Limb (tissue), 2 donors: ENCODE measurements around the gene NPTN.

ENCODE experiments used
- DNase-seq, 2 donors: peaks; one replicate each; pipeline ENCODE4 v3.0.0-alpha.2; 2016; ENCODE audit errors: extremely low spot score in 2 of 2

NPTN gene

DNA sequence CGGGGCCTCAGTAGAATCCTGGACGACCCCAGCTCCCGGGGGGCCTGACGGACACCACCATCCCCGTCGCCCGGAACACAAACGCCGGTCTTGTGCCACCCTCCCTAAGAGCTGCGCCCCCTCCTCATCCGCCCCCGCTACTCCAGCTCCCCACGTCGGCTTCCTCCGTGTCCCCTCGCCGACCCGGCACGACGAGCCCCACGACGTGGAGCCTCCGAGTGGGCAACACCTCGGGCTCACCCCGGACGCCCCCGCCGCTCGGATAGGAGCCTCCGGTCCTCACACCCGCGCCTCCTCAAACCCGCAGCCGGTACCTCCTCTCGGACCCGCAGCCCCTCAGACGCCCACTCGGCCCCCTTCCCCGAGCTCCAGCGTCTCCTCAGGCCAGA lies 525 bp downstream of the NPTN start:
- DNase-seq: no peak

- peak; percentile 37 to 41 for DNase-seq
These were observed 1.1 kb downstream of the NPTN start for GRCh38 chr15:73631915-73632669.

DNA sequence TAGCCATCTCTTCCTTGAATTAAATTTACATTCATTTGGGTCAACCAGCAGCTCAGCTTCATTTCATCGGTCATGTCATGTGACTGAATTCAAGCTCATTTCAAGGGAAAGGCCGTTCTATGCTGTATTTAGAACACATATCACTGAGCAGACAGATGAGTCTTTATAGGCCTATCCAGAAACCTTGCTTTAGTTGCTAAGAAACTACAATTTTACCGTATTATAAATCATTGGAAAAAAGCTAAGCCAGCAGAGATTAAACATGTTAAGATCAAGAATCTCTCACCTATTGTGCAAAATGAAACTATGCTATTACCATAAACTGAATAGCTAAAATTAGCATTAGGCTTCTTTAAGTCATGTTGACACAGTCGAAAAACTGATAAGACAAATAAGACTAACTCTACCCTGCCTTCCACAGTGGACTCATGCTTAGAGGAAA lies 2.2 kb downstream of the NPTN start:
- no peak for DNase-seq

DNA sequence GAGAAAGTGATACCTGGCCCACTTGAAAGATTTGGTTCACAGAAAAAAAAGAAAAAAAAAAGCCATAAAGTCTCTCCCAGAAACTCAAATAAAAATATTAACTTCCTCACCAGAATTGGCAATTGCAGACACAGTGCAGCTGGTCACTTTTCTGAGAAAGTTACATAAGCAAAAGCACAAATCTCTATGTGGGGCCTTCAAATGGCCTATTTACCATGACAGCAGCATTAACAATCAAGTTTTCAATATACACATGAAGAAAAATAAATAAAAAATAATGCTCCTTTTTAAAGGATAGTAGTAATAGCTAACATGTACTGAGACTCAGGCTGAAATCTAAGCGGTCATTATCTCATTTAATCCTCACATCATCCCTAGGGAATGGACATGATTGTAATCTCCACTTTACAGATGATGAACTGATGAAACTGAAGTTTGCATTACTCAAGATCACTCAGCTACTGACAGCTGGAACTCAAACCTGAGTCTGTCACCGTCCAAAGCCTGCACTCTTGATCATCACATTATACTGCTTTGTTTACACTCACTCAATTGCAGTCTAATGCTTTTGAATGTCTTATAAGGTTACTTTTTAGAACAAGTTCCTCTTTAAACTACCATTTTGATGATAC lies 3.3 kb downstream of the NPTN start:
- DNase-seq: no peak

DNA sequence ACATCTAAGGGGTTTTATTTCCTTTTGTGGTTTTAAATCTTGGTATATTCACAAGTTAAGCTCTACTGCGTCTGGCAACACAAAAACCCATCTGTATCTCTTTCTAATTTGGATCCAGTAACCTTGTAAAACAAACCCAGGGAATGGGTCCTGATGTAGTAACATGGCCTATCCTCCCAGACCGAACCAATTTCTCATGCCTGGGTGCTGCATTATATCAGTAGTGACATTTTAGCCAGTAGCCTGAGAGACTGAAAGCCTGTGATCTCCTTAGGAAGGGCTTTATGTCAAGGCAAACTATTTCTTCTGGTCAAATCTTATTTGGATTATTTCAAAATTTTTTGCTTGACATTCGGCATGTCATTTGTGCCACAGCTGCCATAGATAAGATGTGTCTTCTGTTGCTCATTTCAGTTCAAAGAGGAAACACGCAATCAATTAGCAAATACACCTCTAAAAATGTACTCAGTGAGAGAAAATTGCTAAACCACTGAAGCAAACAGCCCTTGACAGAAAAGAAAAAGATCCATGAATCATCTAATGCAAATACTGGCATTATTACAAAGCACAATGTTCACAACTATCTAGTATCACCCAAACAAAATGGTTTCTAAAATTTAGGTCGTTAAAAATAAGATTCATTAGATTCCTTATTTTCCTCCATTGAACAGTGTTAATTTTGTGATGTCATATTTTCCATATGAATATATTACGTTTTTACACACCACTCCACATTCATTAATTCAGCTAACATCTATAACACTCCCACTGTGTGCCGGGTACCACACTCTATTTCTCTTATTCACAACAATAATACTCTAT lies 4.0 kb downstream of the NPTN start:
- DNase-seq: no peak

GRCh38 chr15:73628102-73628501 lies 5.1 kb downstream of the NPTN start:
- no peak for DNase-seq

GRCh38 chr15:73626072-73626471 lies 7.1 kb downstream of the NPTN start:
- DNase-seq: no peak

GRCh38 chr15:73624530-73624929 lies 8.7 kb downstream of the NPTN start:
- no peak for DNase-seq

GRCh38 chr15:73621286-73621826 lies 11.8 kb downstream of the NPTN start:
- no peak for DNase-seq

DNA sequence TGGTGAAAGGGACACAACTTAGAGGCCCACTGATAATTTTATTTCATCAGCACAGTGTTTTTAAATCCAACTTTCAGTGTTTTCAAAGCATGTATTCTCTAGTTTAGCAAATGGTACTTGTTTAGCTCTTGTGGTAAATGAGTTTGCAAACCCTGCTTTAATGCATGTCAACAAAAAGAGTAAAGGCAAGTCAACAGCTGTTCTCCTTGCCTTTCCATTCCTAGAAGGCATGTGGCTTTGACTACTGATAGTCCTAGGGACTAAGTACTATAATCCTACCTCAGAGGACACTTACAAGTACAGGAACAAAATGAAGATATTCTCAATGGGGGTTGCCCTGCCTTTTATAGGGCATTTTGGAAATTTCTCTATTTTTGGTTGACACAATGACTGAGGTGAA lies 13.1 kb downstream of the NPTN start:
- no peak for DNase-seq

DNA sequence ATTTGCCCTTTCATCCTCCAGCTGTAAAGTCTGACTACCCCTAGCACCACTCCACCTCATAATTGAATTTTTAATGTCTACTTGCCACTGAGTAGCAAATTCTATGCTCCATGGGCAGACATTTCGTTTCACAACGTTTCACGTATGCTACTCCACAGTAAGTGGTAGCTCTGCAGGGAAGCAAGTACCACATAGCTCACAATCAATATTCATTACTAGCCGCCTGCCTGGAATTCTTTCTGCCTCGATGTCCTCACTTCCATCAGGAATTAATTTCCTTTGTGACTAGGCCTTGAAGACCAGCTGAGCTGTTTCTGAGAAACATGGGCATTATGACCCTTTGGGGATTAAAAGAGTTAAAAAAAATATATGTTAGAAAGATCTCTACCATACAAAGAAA lies 15.3 kb downstream of the NPTN start:
- DNase-seq: no peak

DNA sequence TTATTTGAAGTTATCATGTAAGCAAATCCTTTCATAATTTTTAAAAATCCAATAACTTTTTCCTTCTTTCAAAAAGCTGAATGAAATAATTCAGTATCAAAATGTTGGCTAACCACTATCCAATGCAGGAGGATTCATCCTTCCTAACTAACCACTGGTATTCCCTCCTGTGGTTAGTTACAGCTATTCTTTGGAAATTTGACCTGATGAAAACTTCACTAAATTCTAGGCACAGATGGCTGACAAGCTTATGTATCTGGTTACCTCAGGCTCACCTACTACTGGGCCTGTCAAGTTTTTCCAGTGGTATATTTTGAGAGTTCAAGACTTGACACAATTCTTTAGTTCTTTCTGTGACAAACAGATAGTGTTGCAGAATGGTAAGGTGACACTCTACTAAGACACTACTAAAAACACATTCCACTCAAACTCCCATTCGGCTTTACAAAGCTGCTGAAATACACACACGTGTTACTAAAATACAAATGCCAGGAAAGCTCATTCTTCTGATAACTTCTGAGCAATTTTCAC lies 15.8 kb downstream of the NPTN start:
- no peak for DNase-seq

GRCh38 chr15:73608941-73609340 lies 24.2 kb downstream of the NPTN start:
- DNase-seq: no peak

GRCh38 chr15:73608475-73608874 lies 24.7 kb downstream of the NPTN start:
- no peak for DNase-seq

GRCh38 chr15:73607843-73608242 lies 25.3 kb downstream of the NPTN start:
- DNase-seq: no peak

GRCh38 chr15:73607405-73607804 lies 25.8 kb downstream of the NPTN start:
- no peak for DNase-seq

DNA sequence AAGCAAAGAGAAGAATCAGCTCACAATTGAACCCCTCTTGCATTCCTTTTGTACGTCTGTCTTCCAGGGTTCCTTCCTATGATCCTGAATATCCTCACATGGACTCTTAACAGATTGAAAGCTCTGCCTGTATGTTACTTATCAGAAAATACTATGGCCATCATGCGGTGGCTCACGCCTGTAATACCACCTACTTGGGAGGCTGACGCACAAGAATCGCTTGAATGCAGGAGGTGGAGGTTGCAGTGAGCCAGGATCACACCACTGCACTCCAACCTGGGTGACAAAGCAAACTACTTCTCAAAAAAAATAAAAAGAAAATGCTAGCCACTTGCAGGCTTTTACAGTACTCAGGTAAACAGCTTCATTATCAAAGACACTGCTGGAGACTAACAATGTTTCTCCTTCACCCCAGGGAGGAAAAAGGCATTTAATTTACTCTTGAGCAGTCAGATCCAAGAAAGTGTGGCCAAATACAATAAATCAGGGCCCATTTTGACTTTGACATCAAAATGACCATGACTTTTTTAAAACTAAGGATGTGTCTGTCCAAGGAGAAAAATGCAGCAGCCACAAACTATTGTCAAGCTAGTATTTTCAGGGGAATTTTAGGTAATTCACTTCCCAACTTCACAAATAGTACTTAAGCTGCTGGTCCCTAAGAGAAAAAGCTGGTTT lies 27.3 kb downstream of the NPTN start:
- no peak for DNase-seq

- no peak for DNase-seq
These were observed 28.7 kb downstream of the NPTN start for GRCh38 chr15:73604477-73604876.

GRCh38 chr15:73602992-73603391 lies 30.2 kb downstream of the NPTN start:
- no peak for DNase-seq

- DNase-seq: no peak
These were observed 30.7 kb downstream of the NPTN start for GRCh38 chr15:73602446-73602843.
